ENCODE data around the gene SUSD4.

SUSD4 gene

DNA sequence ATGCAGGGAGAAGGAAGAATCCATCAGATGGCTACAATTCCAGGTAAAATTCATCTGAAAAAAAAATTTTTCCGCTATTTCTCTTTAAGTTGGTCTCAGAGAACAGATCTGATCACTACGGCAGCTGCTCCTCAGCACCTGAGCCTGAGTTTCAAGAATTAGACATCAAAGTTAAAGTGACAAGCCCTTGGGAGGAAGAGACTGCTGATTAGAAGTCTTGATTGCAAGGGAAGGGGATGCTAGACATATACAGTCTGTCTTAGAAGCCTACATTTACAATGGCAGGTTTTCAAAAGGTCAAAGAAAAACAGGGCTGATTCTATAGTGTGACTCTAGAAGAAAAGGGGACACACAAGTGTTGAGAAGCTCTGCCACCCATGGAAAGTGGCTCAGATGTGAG is 48.3 kb downstream of the SUSD4 start:
- no peak overlapping the region for H3K4me3 ChIP-seq (ENCODE audit: low read length)
- TF ChIP-seq CTCF (conservative IDR thresholded peaks at IDR 0.05; ENCODE audit: low read depth, low read length): no peak
- DNase-seq (ENCODE audit: low read depth): no peak

DNA sequence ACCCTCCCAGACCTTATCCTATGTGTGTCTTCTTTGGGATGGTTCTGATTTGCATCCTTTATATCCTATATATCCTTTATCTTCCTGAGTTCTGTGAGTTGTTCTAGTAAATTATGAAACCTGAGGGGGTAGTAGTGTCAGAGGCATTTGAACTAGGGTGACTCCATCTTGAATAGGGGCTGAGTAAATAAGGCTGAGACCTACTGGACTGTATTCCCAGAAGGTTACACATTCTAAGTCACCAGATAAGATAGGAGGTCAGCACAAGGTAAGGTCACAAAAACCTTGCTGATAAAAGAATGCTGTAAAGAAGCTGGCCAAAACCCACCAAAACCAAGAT is 50.6 kb downstream of the SUSD4 start:
- H3K4me3 ChIP-seq (ENCODE audit: low read length): no peak overlapping the region
- no peak for DNase-seq (ENCODE audit: low read depth)
- no peak for TF ChIP-seq CTCF (conservative IDR thresholded peaks at IDR 0.05; ENCODE audit: low read depth, low read length)

GRCh38 chr1:223312705-223313414 is 51.1 kb downstream of the SUSD4 start:
- DNase-seq (ENCODE audit: low read depth): no peak
- no peak for TF ChIP-seq CTCF (conservative IDR thresholded peaks at IDR 0.05; ENCODE audit: low read depth, low read length)
- no peak overlapping the region for H3K4me3 ChIP-seq (ENCODE audit: low read length)

DNA sequence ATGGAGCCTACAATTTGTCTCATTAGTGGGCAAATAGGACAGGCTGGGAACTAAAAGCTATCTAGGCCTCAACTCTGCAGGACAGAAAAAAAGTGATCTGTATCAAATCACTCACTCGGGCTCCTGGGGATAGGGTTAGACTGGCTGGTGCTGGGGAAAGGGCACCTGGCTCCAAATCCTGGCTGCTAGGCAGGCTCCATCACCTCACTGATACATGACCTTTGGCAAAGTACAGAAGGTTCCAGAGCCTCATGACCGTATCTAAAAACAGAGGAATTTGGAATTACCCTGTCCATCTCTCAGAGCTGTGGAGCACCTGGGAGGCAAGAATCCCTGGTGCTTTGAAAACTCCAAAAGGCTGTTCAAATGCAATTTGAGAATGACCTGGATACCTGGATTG is 51.7 kb downstream of the SUSD4 start:
- no peak for TF ChIP-seq CTCF (conservative IDR thresholded peaks at IDR 0.05; ENCODE audit: low read depth, low read length)
- no peak for DNase-seq (ENCODE audit: low read depth)
- no peak overlapping the region for H3K4me3 ChIP-seq (ENCODE audit: low read length)

GRCh38 chr1:223311826-223312225 is 52.1 kb downstream of the SUSD4 start:
- no peak for DNase-seq (ENCODE audit: low read depth)
- H3K4me3 ChIP-seq (ENCODE audit: low read length): no peak overlapping the region
- no peak for TF ChIP-seq CTCF (conservative IDR thresholded peaks at IDR 0.05; ENCODE audit: low read depth, low read length)

- H3K4me3 ChIP-seq (ENCODE audit: low read length): no peak overlapping the region
- DNase-seq (ENCODE audit: low read depth): no peak
- TF ChIP-seq CTCF (conservative IDR thresholded peaks at IDR 0.05; ENCODE audit: low read depth, low read length): no peak
These were observed 55.8 kb downstream of the SUSD4 start for GRCh38 chr1:223308136-223308535.

DNA sequence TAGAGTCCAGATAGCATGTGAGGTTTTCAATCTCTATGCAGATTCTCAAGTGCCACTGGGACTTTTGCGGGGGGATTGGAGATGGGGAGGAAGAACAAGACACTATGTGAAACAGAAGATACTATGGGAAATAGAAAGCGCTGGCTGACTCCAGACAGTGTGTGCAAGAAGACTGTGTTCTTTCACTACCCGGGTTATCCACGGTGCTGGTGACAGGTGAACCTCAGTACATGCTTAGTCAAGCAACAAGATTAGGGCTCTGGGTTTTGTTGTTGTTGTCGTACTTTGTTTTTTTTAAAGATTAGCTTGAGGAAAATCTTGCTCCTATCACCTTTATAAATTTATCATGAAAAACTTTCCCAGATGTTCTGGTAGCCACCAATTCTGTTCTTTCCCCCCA is 56.4 kb downstream of the SUSD4 start:
- no peak overlapping the region for H3K4me3 ChIP-seq (ENCODE audit: low read length)
- no peak for TF ChIP-seq CTCF (conservative IDR thresholded peaks at IDR 0.05; ENCODE audit: low read depth, low read length)
- DNase-seq (ENCODE audit: low read depth): no peak
